Right forelimb (tissue), 1 donor: ENCODE measurements around the gene PURA.

Experiments
- DNase-seq: peaks from one replicate; pipeline ENCODE4 v3.0.0-alpha.2; 2018

The PURA gene

DNA sequence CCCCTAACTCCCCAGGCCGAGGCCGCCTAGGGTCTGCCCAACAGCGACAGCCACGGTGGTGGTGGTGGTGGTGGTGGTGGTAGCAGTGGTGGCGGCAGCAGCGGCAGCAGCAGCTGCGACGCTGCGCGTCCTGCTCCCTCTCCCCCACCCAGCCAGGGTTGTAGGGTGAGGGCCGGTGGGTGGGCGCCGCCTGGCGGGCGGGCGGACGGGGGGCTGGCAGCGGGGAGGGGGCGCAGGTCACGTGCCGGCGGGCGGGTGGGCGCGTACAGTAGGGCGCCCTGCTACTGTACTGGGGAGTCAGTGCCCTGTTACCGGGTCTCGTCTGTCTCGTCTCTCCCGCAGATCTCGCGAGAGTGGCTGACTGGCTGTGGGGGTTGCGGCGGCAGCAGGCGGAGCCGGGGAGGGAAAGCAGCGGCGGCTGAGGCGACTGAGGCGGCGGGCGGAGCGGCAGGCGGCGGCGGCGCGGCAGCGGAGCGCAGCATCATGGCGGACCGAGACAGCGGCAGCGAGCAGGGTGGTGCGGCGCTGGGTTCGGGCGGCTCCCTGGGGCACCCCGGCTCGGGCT, at the start of gene PURA:
Gene PURA, plus strand, starts transcription at position 411 of the 565 bp plus-strand sequence. Its CDS starts 73 bp downstream, at position 484.
- DNase-seq = peak; percentile 97

DNA sequence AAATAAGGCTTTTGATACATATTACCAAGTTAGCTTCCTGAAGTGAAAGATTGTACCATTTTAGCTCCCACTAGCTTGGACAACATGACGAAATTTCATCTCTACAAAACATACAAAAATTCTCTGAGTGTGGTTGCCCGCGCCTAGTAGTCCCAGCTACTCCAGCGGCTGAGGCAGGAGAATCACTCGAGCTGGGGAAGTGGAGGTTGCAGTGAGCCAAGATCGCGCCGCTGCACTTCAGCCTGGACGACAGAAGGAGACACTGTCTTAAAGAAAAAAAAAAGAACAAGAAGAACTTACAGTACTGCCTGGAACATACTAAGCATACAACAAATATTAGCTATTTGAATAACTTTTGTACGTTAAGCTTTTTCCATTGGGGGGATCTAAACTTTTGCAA, 41.1 kb upstream of the PURA start:
- DNase-seq = no peak

DNA sequence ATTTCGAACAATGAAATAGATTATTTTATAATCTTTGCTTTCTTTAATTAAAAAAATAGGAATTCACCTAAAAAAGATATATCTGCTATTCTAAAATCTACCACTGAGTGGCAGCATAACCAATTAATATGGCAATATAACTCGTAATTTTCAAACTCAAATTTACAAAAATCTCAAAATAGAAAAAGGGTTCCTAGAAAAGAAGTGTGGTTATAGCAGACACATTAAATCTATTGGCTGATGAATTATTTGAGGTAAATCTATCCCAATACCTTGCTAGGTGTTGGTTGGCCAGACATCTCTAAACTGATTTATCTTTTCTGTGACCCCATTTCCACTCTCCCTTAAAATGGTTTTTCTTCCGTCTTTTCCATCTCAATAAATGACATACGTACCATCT, 40.6 kb upstream of the PURA start:
- DNase-seq = no peak

DNA sequence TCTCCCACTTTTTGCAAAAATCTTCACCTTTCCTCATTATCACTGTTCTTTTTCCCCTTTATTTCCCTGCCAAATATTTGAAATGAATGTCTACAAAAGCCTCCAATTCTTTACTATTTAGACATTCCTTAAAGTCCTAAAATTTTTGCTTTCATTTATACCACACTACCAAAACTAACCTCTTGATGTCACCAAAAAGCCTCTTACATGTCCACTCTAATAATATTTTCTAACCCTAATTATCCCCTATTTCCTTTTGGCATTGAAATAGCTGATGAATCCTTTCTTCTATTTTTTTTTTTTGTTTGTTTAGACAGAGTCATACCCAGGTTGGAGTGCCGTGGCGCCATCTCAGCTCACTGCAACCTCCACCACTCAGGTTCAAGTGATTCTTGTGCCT, 38.5 kb upstream of the PURA start:
- DNase-seq = no peak

DNA sequence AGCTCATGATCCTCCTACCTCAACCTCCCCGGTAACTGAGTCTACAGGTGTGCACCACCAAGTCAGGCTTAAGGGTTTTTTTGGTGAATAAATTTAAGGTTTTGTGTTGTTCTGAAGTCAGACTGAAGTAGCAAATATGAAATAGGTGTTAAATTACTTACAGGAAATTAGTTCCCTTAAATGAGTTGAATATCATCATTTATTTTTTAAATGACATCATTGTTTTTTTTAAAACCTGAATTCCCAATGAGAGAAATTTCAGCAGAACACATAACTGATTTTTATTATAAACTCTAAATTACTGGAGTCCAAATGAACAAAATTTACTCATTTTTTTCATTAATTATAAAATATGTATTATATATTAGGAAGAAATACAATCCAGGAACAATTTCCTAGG, 37.8 kb upstream of the PURA start:
- no peak for DNase-seq

DNA sequence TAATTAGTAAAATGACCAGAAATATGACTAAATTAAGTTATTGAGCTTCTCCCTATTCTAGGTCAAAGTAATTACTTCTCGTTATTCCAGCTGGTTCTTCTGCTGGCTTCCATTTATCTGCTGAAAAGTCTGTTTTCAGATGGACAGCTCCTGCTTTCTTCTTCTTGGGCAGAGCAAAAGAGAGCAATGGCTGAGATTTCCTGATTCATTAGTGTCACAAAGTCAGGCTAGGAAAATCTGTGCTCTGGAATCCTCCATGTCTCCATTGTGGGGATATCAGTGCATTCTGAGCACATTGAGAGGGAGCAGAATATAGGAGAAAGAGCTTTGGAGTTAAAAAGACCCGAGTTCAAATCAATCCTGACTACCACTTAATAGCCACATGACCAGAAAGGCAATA, 37.1 kb upstream of the PURA start:
- no peak for DNase-seq

DNA sequence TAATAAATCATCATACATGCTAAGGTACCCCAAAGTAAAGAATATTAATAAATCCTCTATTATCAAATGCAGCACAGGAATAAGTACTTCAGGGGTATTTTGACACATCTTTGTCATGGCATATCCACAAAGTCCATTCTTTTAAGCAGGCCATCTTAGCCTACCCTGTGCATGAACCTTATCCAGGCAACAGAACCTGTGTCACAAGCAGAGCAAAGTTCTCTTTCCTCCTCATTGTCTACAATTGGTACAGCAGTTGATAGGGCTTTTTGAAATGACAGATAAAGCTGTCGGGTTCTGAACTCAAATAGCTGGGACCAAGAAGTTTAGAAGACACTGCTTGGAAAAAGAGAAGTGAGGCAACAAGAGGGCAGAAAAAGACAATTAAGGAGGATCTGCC, 30.8 kb upstream of the PURA start:
- DNase-seq = no peak

DNA sequence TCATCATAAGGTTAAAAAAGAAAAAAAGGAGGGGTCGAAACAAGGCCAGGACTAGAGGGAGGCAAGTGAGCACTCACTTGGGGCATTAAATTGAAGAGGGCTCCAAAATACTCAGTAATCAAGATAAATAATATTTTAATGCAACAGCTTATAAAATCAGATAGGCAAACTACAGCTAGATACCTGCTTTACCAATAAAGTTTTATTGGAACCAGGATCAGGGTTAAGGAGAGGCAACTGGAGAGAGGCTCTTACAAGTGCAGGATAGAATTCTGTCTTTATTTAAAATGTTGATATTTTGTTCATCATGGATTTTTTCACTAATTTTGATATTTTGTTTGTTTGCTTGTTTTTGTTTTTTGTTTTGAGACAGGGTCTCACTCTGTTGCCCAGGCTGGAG, 30.3 kb upstream of the PURA start:
- DNase-seq = no peak

DNA sequence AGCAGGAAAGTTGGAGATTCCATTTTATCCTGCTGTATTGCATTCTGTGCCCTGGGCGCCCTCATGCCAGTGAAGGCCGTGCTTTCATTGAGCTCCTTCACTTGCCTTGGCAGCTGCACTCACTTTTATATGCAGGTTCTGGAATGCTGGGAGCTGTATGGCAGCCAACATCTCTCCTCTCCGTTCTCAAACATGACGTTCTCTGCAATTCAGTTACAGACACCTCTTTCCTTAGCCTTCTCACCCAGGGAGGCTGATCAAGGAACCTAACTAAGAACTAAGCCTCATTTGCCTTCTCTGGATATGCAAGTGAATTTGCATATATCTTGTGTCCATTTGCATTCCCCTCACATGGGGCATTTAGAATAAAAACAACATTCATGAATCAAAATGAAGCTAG, 29.4 kb upstream of the PURA start:
- DNase-seq = no peak

DNA sequence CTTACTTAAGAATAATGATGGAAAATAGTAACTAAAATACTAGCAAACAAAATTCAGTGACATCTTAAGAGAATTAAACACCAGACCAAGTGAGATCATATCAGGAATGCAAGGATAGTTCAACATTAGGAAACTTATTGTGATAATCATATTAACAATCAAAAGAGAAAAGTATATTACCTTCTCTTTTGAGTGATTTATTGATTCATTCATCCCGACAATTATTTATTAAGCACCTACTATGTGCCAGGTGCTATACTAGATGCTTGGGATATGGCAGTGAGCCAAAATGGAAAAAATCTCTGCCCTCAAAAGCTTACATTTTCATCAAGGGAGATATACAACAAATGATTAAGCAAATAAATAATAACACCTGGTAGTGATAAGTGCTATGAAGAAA, 23.7 kb upstream of the PURA start:
- no peak for DNase-seq

DNA sequence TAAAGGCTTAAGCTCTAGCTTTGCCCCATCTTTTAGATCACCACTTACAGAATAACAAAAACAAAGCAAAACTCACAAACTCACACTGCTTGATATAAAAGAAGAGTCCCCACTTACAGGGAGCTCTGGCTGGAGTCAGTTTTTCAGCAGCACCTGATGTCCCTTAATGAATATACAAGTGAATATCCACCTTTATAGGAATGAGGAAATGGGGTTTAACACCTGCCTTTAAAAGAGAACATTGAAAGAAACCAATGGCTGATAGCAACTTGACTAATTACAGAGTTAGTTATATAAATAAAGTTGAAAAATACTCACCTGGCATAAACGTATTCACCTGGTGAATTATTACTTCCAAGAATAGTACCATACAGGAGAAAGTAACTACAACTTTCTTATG, 20.7 kb upstream of the PURA start:
- DNase-seq = no peak

DNA sequence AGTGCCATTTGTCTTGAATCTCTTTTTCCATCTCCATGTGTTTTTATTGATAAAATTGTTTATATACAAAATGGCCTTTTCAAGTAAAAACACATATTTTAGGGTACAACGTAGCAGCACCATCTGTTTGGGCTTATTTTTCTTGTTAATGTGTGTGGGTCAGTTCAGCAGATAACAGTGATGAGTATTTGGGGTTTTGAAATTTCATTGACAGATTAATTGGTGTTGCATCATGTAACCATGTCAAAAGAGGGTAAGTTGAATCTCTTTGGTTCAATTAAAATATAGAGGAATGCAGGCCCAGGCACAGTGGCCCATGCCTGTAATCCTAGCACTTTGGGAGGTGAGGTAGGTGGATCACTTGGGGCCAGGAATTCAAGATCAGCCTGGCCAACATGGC, 20.0 kb upstream of the PURA start:
- no peak for DNase-seq

DNA sequence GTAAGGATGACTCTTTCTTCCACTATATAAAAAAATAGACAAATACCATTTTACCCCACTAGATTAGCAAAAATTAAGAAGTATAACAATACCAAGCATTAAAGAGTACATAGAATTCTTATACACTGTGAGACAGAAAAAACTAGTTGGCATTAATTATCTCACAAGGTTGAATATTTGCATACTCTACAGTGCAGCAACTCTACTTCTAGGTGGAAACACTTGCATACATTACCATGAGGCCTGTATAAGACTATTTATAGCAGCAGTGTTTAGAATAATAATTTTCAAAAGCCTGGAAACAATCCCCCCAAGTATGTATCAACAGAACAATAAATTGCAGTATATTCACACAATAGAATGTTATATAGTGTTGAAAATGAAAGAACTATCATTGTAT, 19.0 kb upstream of the PURA start:
- no peak for DNase-seq

DNA sequence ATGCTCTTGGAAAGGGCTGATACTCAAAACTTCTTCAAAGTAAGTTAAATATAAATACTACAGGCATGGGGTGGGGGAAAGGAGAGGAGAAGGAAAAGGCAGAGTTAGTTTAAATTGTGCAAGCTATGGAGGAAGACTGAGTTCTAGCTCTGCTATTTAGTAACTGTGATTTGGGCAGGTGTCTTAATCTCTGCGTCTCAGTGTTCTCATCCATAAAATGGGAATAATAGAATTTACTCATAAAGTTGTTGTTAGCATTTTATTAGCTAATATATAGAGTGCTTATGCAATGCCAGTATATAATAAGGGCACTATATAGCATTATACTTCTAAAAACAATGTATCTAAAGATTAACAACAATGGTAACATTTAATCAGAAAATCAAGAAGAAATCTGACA, 12.7 kb upstream of the PURA start:
- DNase-seq = no peak

DNA sequence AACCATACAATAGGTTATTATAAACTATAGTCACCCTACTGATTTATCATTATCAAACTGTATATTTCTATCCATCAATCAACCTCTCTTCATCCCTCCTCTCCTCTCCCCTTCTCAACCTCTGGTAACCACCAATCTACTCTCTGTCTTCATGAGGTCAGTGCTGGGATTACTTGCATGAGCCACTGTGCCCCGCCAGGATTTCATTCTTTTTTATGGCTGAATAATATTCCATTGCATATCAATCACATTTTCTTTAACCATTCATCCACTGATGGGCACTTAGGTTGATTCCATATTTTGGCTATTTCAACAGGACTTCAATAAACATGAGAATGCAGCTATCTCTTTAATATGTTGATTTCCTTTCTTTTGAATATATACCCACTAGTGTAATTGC, 10.8 kb upstream of the PURA start:
- no peak for DNase-seq

DNA sequence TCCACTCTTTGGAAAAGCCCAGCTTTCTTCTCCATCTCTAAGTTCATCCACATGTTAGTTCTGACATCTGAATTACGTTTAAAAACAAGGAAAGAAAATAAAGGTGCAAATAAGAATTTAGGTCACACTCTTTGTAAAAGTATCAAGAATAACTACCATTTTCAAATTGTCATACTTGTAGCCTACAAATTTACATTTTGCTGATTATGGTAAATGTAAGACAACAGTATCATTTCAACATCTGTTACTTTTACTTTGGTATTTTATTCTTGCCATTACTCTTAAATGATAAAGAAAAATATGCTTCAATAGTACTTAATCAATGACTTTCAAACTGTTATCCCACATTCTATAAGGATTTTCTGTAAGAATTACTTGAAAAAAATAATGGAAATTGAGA, 9.8 kb upstream of the PURA start:
- DNase-seq = no peak

DNA sequence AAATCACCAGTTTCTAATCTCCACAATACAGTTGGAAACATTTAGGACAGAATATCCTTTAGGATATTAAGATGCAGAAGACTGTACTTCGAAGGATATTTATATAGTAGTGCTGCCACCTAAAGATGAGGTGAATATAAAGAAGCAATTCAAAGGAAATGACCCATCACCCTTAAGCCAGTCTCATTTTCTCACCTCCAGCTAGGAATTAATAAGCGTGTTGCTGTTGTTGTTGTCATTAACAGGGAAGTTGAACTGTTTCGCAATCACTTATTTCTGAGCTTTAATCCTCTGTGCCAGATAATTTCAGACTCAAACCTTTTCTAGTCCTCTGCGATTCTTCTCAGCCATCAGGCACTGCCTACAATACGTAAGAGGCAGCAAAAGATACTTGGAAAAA, 7.8 kb upstream of the PURA start:
- no peak for DNase-seq

DNA sequence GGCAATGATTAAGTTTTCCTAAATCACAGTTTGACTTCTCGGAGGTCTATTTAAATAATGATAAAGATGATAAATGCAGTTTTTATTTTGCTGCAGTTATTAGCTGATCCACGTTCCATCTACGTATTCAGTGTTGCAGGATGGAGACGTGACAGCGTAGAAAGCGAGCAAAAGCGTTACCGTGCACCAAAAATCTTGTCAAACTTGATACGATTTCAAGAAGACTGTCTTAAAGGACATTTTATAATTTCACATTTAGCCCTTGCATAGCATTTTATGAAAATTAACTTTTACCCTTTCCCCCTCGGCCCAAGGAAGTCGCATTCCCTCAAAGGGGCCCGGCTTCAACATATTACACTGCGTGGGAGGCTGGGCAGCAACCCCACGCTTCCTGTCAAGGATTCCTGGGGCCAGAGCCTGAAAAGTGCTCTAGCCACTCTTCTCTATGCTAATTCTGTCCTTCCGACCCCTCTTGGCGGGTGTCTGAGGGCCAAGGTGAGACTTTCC, 7.1 kb upstream of the PURA start:
- DNase-seq = no peak

DNA sequence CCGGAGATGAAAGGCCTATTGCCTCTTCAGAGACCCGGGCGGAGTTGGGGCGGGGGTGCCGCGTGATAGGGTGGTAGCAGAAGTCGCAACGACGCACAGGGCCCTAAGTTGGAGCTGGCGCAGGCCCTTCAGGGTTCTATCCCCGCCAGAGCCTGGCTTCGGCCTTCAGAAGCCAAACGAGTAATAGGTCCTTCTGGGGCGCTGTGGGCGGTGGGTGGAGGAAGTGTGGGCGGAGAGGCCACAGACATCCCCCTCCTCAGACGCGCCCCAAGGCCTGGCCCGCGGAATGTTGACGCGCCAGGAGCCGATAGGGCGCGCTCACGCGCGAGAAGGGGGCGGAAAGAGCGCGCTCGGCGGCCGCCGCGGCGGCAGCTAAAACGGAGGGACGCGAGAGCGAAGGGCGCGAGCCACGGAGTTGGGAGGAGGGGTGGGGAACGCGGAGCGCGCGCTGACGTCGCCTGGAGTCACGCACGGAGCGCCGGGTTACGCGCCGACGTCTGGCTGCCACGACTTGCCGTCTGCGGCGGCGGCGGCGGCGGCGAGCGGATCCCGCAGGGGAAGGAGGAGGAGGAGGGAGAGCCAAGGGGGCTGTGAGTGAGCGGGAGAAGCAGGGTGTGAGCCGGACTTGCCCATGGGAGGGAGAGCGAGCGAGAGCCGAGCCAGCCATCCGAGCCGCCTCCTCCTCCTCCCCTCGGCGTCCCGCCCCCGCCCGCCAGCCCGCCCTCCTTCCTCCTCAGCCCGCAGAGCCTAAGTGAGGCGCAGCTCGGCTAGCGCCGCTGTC, 6.4 kb upstream of the PURA start:
- peak; percentile 96 for DNase-seq

DNA sequence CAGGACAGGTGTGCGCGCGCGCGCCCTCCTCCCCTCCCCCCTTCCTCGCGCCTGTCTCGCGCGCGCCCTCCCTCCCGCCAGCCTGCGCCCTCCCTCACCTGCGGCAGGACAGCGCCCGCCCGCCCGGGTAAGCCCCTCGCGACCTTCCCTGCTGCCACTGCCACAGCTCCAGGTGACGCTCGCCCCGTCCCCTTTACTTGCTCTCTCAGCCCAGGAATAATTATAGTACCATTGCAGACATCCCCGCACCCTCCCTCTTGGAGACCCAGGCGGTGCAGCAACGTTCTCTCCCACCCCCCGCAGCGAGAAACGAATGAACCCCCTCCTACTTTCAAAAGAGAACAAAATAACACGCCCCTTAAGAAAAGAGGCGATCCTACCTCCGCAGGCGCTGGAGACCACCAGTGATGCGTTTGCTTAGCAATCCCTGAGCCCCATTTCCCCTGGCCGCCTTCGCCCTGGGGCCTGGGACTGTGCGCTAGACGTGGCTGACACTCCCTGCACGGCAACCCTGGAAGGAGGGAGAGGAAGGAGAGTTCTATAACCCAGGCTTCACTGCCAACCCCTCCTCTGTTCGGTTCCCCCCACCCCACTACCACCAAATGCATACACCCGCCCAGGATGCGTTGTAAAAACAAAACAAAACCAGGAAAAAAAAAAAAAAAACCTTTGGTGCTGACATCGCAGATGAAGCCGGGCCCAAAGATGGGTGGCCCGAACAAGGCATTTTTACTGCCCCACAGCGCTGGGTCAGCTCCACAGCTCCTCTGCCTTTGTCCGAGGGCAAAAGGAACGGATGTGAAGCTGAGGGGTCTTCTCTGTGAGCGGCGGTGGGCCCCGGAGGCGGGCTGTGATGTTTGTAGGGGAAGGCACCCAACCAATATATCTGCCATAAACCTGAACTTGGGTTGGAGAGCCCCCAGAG, 5.6 kb upstream of the PURA start:
- DNase-seq = no peak

DNA sequence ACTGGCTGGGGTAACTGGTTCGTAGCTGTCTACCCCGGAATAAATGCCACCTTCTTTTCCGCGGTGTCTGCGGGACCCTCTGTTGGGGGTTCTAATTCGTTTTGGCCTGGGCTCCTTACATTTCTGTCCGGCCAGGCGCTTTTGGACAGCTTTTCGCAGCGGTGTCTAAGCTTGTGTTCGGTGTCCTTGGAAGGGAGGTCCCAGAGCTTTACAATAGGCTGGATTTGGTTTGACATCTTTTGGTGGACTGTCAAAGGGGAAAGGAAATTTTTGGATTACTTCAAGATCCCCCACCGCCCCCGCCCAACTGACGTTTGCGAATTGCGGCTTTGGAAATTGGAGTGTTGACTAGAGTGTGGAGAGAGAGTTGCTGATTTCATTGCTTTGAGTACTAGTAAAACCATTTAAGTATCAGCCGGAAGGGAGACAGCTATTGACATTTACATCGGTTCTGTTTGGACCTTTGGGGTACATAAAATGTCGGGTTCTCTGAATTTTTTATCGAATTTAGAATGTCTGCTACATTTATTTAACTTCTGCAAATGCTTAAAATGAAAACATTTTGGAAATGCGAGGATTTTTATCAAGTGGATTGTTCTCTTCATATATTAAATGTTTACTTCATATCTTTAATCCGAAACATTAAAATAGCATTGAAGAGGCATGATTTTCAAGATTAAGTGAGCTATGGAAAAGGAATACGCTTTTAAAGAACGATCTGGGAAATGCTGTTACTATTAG, 4.7 kb upstream of the PURA start:
- DNase-seq = peak; percentile 56

DNA sequence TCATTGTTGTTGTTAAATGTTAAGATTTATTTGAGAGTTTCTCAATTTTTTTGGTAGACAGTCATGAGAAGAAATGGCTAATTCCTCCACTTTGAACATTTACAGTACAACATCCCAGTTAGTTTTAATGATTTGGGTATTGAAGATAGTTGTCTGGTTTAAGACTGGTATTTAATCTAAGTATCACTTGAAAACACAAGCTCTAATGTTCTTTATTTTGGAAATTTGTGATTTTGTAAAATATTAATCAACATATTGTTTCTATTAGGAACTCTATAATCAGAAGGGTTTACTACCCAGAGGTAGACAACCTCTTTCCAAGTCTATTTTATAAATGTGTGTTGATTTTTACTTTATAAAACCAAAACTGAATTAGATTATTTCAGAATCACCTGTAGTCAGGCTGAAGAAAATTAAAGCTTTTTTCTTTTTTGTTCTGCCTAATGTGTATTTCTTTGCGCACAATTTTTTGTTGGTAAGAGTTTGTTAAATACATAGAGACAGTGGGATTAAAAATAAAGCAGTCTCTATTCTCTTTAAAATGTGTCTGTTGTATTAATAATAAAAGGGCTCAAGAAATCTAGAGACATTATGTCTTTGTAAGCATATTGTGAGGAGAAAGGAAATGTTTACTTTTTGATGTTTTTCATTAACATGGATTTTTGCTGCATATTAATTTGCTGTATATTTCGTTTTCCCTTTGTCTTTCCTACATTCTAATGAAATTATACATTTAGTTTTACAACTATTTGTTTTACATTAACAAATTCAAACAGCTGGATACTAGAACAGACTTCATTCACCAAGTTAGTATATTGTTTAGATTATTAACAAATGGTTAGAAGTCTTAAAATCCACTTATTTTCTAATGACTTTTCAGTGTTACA, 3.9 kb upstream of the PURA start:
- DNase-seq = no peak
